NCI-H2107 (cell line): ENCODE data around the gene DNAH1.
"Not testable (repeated sequence)": the region's sequence is repeated elsewhere in the genome, so short reads cannot be mapped to it uniquely, and the experiment has no call there.

Experiments used
- DNase-seq: peaks from one replicate; lab custom pipeline; 2025; lab: John Stamatoyannopoulos, UW

Gene DNAH1

DNA sequence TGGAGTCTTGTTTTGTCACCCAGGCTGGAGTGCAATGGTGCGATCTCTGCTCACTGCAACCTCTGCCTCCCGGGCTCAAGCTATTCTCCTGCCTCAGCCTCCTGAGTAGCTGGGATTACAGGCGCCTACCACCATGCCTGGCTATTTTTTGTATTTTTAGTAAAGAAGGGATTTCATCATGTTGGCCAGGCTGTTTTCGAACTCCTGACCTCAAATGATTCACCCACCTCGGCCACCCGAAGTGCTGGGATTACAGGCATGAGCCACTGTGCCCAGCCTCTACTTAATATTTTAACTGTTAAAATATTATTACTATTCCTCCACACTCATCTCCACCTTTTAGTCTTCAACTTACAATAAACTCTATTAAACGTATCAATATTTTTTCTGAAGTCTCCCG is 22.0 kb downstream of the DNAH1 start:
- DNase-seq: not testable (repeated sequence)

- DNase-seq: peak; percentile 39
Observed at GRCh38 chr3:52339612-52340011, 23.5 kb downstream of the DNAH1 start.

DNA sequence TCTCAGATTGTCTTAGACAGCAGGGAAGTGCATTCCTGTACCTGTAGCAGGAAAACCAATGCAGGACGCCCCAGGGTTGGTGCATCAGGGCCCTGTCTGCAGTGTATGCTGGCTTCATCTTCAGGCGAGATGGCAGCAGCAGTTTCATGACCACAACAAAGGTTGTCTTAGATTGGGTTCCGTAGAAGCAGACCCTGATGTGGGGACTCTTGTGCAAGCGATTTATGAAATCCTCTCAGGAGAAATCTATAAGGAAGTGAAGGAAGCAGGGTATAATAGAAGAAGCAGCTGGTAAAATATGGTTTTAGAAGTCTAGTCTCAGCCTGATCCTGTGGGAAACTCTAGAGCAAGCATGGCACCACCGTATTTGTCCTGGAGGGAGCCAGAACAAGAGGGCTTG is 25.0 kb downstream of the DNAH1 start:
- no peak for DNase-seq

- no peak for DNase-seq
Observed at GRCh38 chr3:52343946-52344600, 28.0 kb downstream of the DNAH1 start.

DNA sequence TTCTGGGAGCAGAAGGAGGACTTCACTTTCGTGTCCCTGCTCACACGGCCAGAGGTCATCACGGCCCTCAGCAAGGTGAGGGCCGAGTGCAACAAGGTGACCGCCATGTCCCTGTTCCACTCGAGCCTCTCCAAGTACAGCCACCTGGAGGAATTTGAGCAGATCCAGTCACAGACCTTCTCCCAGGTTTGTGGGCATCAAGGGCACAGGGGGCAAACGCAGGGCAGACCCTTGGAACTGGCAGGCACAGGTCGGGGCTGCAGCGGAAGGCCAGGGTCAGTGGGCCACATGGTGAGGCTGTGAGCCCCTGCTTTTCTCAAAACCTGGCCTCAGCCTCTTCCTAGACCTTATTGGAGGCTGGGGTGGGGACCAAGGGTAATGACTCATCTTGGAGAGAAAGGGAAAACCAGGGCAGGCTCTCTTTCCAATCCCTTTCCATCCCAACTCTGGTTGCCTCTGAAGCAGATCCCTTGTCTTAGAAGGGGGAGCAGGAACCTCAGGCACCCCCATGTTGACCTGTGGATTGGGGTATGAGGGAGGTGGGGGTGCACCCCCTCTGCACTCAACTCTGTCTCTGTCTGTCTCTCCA is 29.5 kb downstream of the DNAH1 start:
- DNase-seq: no peak

DNA sequence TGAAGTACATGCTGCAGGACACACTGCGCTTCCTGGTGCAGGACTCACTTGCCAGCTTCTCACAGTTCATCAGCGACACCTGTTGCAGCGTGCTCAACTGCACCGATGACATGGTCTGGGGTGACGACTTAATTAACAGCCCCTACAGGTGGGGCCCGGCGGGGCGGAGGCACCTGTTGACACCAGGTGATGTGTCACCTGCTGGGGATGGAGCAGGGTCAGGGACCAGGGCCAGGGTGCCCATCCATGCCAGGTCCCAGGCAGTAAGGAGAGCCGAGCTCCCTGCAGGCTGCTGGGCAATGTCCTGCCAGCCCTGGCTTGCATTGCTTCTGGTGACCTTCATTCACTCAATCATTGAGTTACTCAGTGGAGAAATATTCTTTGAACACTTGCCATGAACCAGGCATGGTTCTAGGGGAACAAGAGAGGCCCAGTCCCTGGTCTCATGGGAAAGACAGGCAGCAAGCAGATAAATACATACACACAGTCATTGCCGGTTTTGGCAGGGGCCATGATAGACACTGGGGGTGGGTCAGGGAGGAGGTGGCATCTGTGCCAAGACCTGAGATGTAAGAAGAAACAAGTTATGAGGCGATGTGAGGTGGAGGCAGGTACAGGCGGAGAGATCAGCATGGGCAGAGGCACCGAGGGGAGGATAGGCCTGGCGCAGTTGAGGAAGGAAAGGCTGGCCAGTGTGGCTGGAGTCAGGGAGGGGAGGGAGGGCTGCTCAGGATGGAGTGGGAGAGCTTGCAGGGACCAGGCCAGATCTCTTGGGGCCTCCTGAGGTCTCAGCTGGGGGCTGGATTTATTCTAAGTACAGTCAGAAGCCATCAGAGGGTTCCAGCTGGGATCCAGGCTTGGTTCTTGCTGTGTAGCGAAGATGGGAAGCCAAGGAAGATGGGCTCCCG is 30.8 kb downstream of the DNAH1 start:
- DNase-seq: no peak

GRCh38 chr3:52347716-52348635 is 31.9 kb downstream of the DNAH1 start:
- no peak for DNase-seq

- no peak for DNase-seq
Observed at GRCh38 chr3:52349131-52349530, 33.0 kb downstream of the DNAH1 start.

- no peak for DNase-seq
Observed at GRCh38 chr3:52349611-52350395, 33.7 kb downstream of the DNAH1 start.

DNA sequence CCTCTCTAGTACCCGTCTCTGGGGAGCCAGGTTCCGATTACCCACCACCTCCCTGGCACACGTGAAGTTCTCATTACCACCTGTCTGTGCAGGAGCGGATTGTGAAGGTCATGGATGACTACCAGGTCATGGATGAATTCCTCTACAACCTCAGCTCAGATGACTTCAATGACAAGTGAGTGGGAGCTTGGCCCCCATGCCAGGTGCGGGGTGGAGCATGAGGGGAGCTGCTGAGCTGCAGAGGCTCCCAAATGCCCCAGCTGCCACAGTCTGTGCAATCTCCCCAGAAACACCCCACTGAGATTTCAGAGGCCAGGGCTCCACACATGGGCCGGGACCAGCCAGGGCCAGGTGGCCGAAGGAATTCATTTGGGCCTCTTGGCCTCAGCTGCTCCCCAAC is 34.3 kb downstream of the DNAH1 start:
- DNase-seq: peak; percentile 40

GRCh38 chr3:52350981-52351761 is 35.1 kb downstream of the DNAH1 start:
- DNase-seq: no peak

- DNase-seq: no peak
Observed at GRCh38 chr3:52351762-52352368, 35.7 kb downstream of the DNAH1 start.

GRCh38 chr3:52352566-52352965 is 36.4 kb downstream of the DNAH1 start:
- no peak for DNase-seq

DNA sequence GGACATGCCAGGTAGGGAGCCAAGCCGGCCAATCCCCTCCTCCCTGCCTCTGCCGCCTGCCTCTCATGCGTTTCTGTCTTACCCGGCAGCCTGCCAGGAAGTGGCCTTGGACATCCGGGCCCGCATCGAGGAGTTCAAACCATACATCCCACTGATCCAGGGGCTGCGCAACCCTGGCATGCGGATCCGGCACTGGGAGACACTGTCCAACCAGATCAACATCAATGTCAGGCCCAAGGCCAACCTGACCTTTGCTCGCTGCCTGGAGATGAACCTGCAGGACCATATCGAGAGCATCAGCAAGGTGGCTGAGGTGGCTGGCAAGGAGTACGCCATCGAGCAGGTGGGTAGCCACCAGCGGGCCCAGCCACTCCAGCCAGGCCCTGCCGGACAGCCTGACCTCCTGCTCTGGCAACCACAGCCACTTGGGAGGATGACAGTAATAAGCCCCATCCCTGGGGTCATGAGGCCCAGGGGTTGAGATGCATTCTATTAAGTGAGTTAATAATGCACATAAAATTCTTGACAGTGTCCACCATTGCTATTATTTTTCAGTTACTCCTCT is 37.3 kb downstream of the DNAH1 start:
- DNase-seq: no peak

DNA sequence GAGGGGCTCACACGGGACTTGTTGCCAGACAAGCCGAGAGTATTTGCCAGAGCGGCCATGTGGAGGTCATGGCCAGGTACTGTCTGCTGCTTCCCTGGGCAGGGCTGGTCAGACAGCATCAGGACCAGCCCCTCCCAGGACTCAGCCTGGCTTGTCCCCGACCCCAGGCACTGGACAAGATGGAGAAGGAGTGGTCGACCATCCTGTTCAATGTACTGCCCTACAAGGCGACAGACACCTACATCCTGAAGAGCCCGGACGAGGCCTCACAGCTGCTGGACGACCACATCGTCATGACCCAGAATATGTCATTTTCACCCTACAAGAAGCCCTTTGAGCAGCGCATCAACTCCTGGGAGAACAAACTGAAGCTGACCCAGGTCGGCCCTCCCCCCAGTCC is 38.6 kb downstream of the DNAH1 start:
- no peak for DNase-seq

- no peak for DNase-seq
Observed at GRCh38 chr3:52355526-52355925, 39.4 kb downstream of the DNAH1 start.

GRCh38 chr3:52356126-52356525 is 40.0 kb downstream of the DNAH1 start:
- DNase-seq: no peak

DNA sequence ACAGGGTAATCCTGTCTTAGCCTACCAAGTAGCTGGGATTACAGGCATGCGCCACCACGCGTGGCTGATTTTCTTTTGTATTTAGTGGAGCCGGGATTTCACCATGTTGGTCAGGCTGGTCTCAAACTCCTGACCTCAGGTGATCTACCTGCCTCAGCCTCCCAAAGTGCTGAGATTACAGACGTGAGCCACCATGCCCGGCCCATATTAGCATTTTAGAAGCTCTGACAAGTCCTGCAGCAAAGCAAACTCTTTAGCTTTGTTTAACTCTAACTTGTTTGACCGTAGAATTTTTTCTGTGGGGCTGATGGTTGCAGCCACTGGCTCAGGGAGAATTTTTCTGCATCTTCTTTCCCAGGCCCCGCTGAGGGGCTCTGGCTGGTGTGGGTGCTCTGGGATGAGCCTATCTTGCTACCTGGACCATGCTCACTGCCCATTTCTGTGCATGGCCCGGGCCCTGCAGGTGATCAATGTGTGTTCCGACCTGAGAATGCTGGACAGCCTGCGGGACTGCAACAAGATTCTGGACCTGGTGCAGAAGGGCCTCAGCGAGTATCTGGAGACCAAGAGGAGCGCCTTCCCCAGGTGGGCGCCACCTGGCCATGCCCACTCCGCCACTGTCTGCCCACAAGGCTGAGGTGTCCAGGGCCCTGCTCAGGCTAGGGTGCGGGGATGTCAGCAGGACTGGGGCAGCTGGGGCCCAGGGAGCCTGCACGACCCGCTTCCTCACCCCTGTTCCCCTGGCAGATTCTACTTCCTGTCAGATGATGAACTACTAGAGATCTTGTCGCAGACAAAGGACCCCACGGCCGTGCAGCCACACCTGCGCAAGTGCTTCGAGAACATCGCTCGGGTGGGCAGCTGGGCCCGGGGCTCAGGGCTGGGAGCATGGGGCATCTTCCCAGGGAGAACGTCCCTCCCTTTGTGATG is 41.3 kb downstream of the DNAH1 start:
- DNase-seq: no peak
